K562 (cell line): ENCODE data around the gene PLCB3. TPM values are rescaled to one million over a fixed set of nuclear protein-coding genes. Genes with fewer than 3 reads are reported as not detected.

Source experiments
- CCAR2 ChIP-seq: fragments of 200-400 bp; formaldehyde crosslinking; IDR thresholded peaks from 2 replicates; pipeline ENCODE4 v1.6.1; 2017; ENCODE audit warnings: mild to moderate bottlenecking, low read depth, low read length
- FOXA1 ChIP-seq: fragments of 450-650 bp; IDR thresholded peaks from 2 replicates; pipeline ENCODE4 v1.6.1; 2016; ENCODE audit warnings: mild to moderate bottlenecking, borderline replicate concordance
- HDGF ChIP-seq: fragments of 450-650 bp; IDR thresholded peaks from 2 replicates; pipeline ENCODE4 v1.6.1; 2016
- HINFP ChIP-seq: fragments of 450-650 bp; conservative IDR thresholded peaks from 2 replicates; pipeline ENCODE4 v1.6.1; 2016; ENCODE audit warnings: missing genetic modification characterization, low read depth, mild to moderate bottlenecking, control low read depth, missing compliant biosample characterization
- HNRNPL ChIP-seq: fragments of 200-400 bp; formaldehyde crosslinking; IDR thresholded peaks from 2 replicates; pipeline ENCODE4 v1.6.1; 2017; ENCODE audit warnings: low read depth, mild to moderate bottlenecking, low read length
- JUN ChIP-seq, 2 experiments: sonication (generic) in 1 of 2; formaldehyde crosslinking in 1 of 2; IDR thresholded peaks; 2 replicates each; pipeline versions ENCODE4 v1.6.1 to v1.8.0; 2012 to 2022; ENCODE audit warnings: borderline replicate concordance in 2 of 2, mild to moderate bottlenecking in 2 of 2, improper control_type of control experiment in 1 of 2, low read depth in 1 of 2, low read length in 1 of 2, missing genetic modification reagents in 1 of 2
- L3MBTL2 ChIP-seq: fragments of 450-650 bp; IDR thresholded peaks from 2 replicates; pipeline ENCODE4 v1.6.1; 2016; ENCODE audit warnings: mild to moderate bottlenecking, moderate library complexity
- MAZ ChIP-seq, 2 experiments: fragments of 450-650 bp in 1 of 2; sonication (generic) in 1 of 2; formaldehyde crosslinking; IDR thresholded peaks in 1 of 2; conservative IDR thresholded peaks in 1 of 2; 2 replicates each; pipeline versions ENCODE4 v1.4.0 to v1.5.0; 2020; ENCODE audit warnings: mild to moderate bottlenecking in 1 of 2, missing genetic modification reagents in 1 of 2
- PCBP2 ChIP-seq: fragments of 200-400 bp; formaldehyde crosslinking; IDR thresholded peaks from 2 replicates; pipeline ENCODE4 v1.6.1; 2018; ENCODE audit warnings: low read length, low read depth, mild to moderate bottlenecking, moderate library complexity; ENCODE audit not compliant: poor library complexity, severe bottlenecking
- RAD51 ChIP-seq: fragments of 450-650 bp; IDR thresholded peaks from 2 replicates; pipeline ENCODE4 v1.7.1; 2016; ENCODE audit warnings: low read depth, mild to moderate bottlenecking, borderline replicate concordance
- SFPQ ChIP-seq: fragments of 200-400 bp; formaldehyde crosslinking; IDR thresholded peaks from 2 replicates; pipeline ENCODE4 v1.6.1; 2017; ENCODE audit warnings: mild to moderate bottlenecking, low read depth, low read length, moderate library complexity
- SIN3A ChIP-seq, 2 experiments: fragments of 150-350 bp in 1 of 2; IDR thresholded peaks; 2 replicates each; pipeline ENCODE4 v1.6.1; 2011 to 2016; ENCODE audit warnings: borderline replicate concordance in 2 of 2, low read depth in 2 of 2, low read length in 2 of 2, mild to moderate bottlenecking in 2 of 2, moderate library complexity in 2 of 2; ENCODE audit not compliant: control insufficient read depth in 1 of 2
- TCF3 ChIP-seq: sonication (generic); formaldehyde crosslinking; IDR thresholded peaks from 2 replicates; pipeline ENCODE4 v1.4.0; 2020; ENCODE audit warnings: mild to moderate bottlenecking, missing genetic modification reagents
- TEAD4 ChIP-seq, 2 experiments: sonication (generic) in 1 of 2; formaldehyde crosslinking in 1 of 2; IDR thresholded peaks; 2 replicates each; pipeline versions ENCODE4 v1.6.1 to v1.8.0; 2012 to 2022; ENCODE audit warnings: borderline replicate concordance in 1 of 2, inconsistent platforms in 1 of 2, low read length in 1 of 2, mild to moderate bottlenecking in 1 of 2, missing genetic modification reagents in 1 of 2
- ZNF146 ChIP-seq: IDR thresholded peaks from one replicate; pipeline ENCODE4 v1.6.1; 2018; ENCODE audit warnings: missing compliant biosample characterization; ENCODE audit not compliant: unreplicated experiment
- polyA plus RNA-seq, 8 experiments: library from polyadenylated mRNA; depleted of rRNA in 4 of 8; stranded (reverse) in 5 of 8; unstranded in 3 of 8; fragments of >200 nt; fragmentation: Nextera tagmentation in 2 of 8; fragmentation: Illumina TruSeq in 1 of 8; extraction: Ambion mirVana in 2 of 8; extraction: Trizol in 1 of 8; gene quantifications; 2 replicates each; pipeline versions ENCODE4 v1.2.1 to v1.2.3, GENCODE V29; 2011 to 2014; ENCODE audit warnings: inconsistent platforms in 1 of 8, missing spikeins in 1 of 8
- total RNA-seq, 7 experiments: library from RNA; depleted of rRNA in 6 of 7; stranded (reverse); fragments of >200 nt in 6 of 7; fragmentation: Illumina TruSeq in 2 of 7; extraction: Trizol in 2 of 7; gene quantifications; 2 replicates each; pipeline versions ENCODE4 v1.2.1 to v1.2.3, GENCODE V29; 2011 to 2021; ENCODE audit warnings: low replicate concordance in 1 of 7
- TF ChIP-seq, protein P1 (sequence below): fragments of 250-450 bp; sonication (Bioruptor Pico); IDR thresholded peaks from 2 replicates; pipeline ENCODE4 v1.9.0; 2021; ENCODE audit warnings: mild to moderate bottlenecking, inconsistent platforms

The PLCB3 gene
- total and polyA plus RNA-seq, 9 of the 15 experiments (the other 6 are each of a cell fraction or from before 2014, with no cell fraction given) = 0.31 to 44.8 (median 14.6) TPM

- TF ChIP-seq CCAR2 (no peak), FOXA1 (no peak), HDGF (no peak), HINFP (no peak), HNRNPL (0 out of 2 replicates have a peak, but pooled peaks have one; percentile 55), PCBP2 (no peak), L3MBTL2 (0 out of 2 replicates have a peak, but pooled peaks have one; percentile 49), TEAD4 (IDR thresholded peaks at IDR 0.05; ENCODE audit: low read length) (no peak), TEAD4 (CRISPR knock-in tag; IDR thresholded peaks at IDR 0.05; ENCODE audit: borderline replicate concordance) (peak; percentile 82), ZNF146 (CRISPR knock-in tag) (no peak), TCF3 (no peak), SFPQ (no peak), MAZ (CRISPR knock-in tag; conservative IDR thresholded peaks at IDR 0.05 in 1 of 2, IDR thresholded peaks at IDR 0.05 in 1 of 2) (peak in 1 of 2 experiments; percentile 37; a peak in 3 of 4 replicates), SIN3A (IDR thresholded peaks at IDR 0.05; ENCODE audit: borderline replicate concordance in 2 of 2, control insufficient read depth in 1 of 2, low read depth in 2 of 2, low read length in 2 of 2) (0 out of 4 replicates have a peak, but pooled peaks of 1 of the 2 experiments have one; percentile 11), RAD51 (no peak), JUN (IDR thresholded peaks at IDR 0.05; ENCODE audit: borderline replicate concordance, low read depth, low read length) (no peak; the same call in 1 of the 2 replicates), JUN (CRISPR knock-in tag; IDR thresholded peaks at IDR 0.05; ENCODE audit: borderline replicate concordance) (0 out of 2 replicates have a peak, but pooled peaks have one; percentile 57)
- TF ChIP-seq, protein P1, sequence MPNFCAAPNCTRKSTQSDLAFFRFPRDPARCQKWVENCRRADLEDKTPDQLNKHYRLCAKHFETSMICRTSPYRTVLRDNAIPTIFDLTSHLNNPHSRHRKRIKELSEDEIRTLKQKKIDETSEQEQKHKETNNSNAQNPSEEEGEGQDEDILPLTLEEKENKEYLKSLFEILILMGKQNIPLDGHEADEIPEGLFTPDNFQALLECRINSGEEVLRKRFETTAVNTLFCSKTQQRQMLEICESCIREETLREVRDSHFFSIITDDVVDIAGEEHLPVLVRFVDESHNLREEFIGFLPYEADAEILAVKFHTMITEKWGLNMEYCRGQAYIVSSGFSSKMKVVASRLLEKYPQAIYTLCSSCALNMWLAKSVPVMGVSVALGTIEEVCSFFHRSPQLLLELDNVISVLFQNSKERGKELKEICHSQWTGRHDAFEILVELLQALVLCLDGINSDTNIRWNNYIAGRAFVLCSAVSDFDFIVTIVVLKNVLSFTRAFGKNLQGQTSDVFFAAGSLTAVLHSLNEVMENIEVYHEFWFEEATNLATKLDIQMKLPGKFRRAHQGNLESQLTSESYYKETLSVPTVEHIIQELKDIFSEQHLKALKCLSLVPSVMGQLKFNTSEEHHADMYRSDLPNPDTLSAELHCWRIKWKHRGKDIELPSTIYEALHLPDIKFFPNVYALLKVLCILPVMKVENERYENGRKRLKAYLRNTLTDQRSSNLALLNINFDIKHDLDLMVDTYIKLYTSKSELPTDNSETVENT (CRISPR knock-in tag) = no peak
Observed at GRCh38 chr11:64226507-64227051, 24.8 kb upstream of the PLCB3 start (continued).
